Esophagus (tissue), 2 donors: ENCODE data around the gene AGBL1. TPM values are rescaled to one million over a fixed set of nuclear protein-coding genes. Genes with fewer than 3 reads are reported as not detected.

Experiments used
- H3K27ac ChIP-seq, 2 donors: one replicate each; pipeline ENCODE4 v1.5.1; 2013; ENCODE audit warnings: low read depth in 2 of 2, mild to moderate bottlenecking in 2 of 2, inconsistent platforms in 1 of 2, low read length in 1 of 2, moderate library complexity in 1 of 2
- H3K27me3 ChIP-seq, 2 donors: one replicate each; pipeline ENCODE4 v1.6.1; 2013; ENCODE audit warnings: low read length in 2 of 2, control low read depth in 1 of 2, mild to moderate bottlenecking in 1 of 2; ENCODE audit not compliant: insufficient read depth in 2 of 2, control insufficient read depth in 1 of 2
- H3K36me3 ChIP-seq, 2 donors: one replicate each; pipeline ENCODE4 v1.6.1; 2013; ENCODE audit warnings: low read length in 1 of 2; ENCODE audit not compliant: control insufficient read depth in 2 of 2, insufficient read depth in 2 of 2
- H3K4me1 ChIP-seq, 2 donors: one replicate each; pipeline ENCODE4 v1.6.1; 2013; ENCODE audit warnings: low read length in 1 of 2; ENCODE audit not compliant: control insufficient read depth in 2 of 2, insufficient read depth in 2 of 2
- H3K4me3 ChIP-seq, 2 donors: one replicate each; pipeline ENCODE4 v1.5.1; 2013; ENCODE audit warnings: low read length in 2 of 2, mild to moderate bottlenecking in 2 of 2, low read depth in 1 of 2, moderate library complexity in 1 of 2
- H3K9me3 ChIP-seq, 2 donors: one replicate each; pipeline ENCODE4 v1.6.1; 2013; ENCODE audit warnings: mild to moderate bottlenecking in 2 of 2, low read depth in 1 of 2, low read length in 1 of 2, moderate library complexity in 1 of 2; ENCODE audit not compliant: control insufficient read depth in 2 of 2, insufficient read depth in 1 of 2
- WGBS, 2 donors: extraction: QIAGEN DNeasy Blood & Tissue Kit; methylation state at CpG; one replicate each; pipeline ENCODE4 v1.1.7; 2013; 5-methylcytosine and 5-hydroxymethylcytosine counted together
- polyA plus RNA-seq, 2 donors: library from polyadenylated mRNA; stranded (reverse); fragments of 200-250 nt; gene quantifications; one replicate each; pipeline ENCODE4 v1.2.3, GENCODE V29; 2013
- donor health status: healthy with polysubstance abuse.
- donor health status: Bipolar disorder and iron deficiency.

Gene AGBL1
- polyA plus RNA-seq, 2 donors, result 0.01 TPM; not detected in 1

DNA sequence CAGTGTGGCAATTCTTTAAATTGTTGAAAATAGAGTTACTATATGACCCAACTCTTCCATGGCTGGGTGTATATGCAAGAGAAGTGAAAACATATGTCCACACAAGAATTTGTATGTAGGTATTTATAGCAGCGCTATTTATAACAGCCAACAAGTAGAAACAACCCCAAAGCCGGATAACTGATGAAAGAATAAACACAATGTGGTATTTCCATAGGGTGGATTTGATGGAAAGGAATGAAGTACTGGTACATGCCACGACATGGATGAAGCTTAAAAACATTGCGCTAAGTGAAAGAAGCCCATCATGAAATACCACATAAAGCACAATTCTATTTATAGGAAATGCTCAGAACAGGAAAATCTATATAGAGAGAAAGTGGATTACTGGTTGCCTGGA is 554.5 kb downstream of the AGBL1 start:
- no peaks in the 10 kb centered on the region for H3K27me3 ChIP-seq
- 69 to 74% methylated on average over 4 of the region's 4 CpGs for WGBS, 2 donors
- H3K9me3 ChIP-seq, result peaks cover 0 to 2% of the 10 kb centered on the region in 2 donors
- no peaks in the 10 kb centered on the region for H3K36me3 ChIP-seq
- no peak overlapping the region for H3K4me3 ChIP-seq
- H3K27ac ChIP-seq, result no peak overlapping the region
- no peaks in the 10 kb centered on the region for H3K4me1 ChIP-seq

GRCh38 chr15:86634992-86635638 is 555.4 kb downstream of the AGBL1 start:
- Histone ChIP-seq H3K27ac (no peak overlapping the region), H3K4me1 (no peaks in the 10 kb centered on the region), H3K4me3 (no peak overlapping the region), H3K27me3 (no peaks in the 10 kb centered on the region), H3K9me3 (peaks cover 0 to 2% of the 10 kb centered on the region in 2 donors), H3K36me3 (no peaks in the 10 kb centered on the region)
- 66 to 71% methylated on average over 2 of the region's 2 CpGs for WGBS, 2 donors

DNA sequence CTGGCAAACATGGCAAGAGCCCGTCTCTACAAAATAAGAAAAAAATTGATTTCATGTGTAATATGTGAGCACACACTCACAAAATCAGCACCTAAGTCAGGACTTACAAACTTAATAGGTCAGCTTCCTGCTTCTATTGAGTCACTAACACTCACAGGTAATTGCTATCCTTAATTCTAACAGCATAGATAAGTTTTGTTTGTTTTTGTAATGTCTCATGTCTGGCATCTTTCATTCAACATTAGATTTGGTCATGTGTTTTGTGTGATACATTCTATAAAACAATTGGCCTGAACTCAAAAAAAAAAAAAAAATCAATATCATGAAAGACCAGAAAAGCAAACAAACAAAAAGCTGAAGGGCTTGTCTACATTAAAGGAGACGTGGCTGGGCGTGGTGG is 564.7 kb downstream of the AGBL1 start:
- 60 to 63% methylated on average over 3 of the region's 3 CpGs for WGBS, 2 donors
- Histone ChIP-seq H3K9me3 (no peaks in the 10 kb centered on the region), H3K36me3 (no peaks in the 10 kb centered on the region), H3K4me3 (no peak overlapping the region), H3K27ac (peak overlapping the region in 1 of 2 donors; percentile 47), H3K27me3 (no peaks in the 10 kb centered on the region), H3K4me1 (no peaks in the 10 kb centered on the region)

- H3K4me1 ChIP-seq, result no peaks in the 10 kb centered on the region
- no peaks in the 10 kb centered on the region for H3K9me3 ChIP-seq
- H3K4me3 ChIP-seq, result peak overlapping the region in 1 of 2 donors; percentile 7
- H3K27ac ChIP-seq, result peak overlapping the region in 1 of 2 donors; percentile 41
- no peaks in the 10 kb centered on the region for H3K27me3 ChIP-seq
- no peaks in the 10 kb centered on the region for H3K36me3 ChIP-seq
- WGBS, 2 donors, result 36 to 44% methylated on average over 7 of the region's 7 CpGs
Observed at GRCh38 chr15:86645925-86646500, 566.3 kb downstream of the AGBL1 start.

DNA sequence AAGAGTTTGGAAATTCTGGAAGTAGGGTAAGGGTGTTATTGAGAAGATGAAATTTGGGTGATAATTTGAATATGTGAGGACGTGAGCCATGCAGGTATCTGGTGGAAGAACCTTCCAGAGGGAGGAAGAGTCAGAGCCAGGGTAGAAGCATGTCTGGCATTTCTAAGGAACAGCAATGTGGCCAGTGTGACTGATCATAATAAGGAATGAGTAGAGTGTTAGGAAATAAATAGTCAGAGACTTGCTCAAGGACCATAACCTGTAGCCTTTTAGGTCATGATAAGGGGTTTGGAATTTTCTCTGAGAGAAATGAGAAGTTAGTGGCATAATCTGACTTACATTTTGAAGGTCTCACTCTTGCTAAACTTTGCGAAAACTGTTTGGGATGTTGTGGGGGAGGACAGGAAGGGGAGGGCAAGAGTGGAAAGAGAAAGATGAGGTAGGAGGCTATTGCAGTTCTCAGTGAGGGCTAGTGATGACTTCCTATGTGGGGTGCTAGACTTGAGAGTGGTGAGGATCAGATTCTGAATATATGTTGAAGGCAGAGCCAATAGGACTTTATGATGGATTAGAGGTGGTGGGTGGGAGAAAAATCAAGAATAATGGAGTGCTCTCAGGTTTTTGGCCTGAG is 568.3 kb downstream of the AGBL1 start:
- Histone ChIP-seq H3K27me3 (no peaks in the 10 kb centered on the region), H3K36me3 (no peaks in the 10 kb centered on the region), H3K27ac (no peak overlapping the region), H3K4me1 (no peaks in the 10 kb centered on the region), H3K9me3 (no peaks in the 10 kb centered on the region), H3K4me3 (no peak overlapping the region)
- WGBS, 2 donors, result 81 to 92% methylated on average over 2 of the region's 2 CpGs

DNA sequence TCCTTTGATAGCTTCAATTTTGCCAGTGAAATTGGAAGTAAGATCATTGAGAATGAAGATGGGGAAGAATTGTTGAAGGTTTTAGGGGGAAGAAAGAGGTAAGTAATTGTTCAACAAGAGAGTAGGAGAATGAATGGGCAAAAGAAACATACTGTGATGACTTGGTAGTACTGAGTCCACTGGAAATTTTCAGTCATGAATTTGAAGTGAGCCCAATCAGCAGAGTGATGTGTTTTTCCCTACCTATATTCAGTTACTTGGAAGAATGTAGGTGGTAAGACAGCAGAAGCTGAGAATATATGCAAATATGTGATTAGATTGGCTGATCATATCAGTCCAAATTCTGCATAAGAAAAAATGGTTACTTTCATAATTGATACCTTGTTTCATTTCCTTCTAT is 569.6 kb downstream of the AGBL1 start:
- Histone ChIP-seq H3K36me3 (no peaks in the 10 kb centered on the region), H3K4me3 (no peak overlapping the region), H3K27ac (no peak overlapping the region), H3K27me3 (no peaks in the 10 kb centered on the region), H3K4me1 (no peaks in the 10 kb centered on the region), H3K9me3 (no peaks in the 10 kb centered on the region)

DNA sequence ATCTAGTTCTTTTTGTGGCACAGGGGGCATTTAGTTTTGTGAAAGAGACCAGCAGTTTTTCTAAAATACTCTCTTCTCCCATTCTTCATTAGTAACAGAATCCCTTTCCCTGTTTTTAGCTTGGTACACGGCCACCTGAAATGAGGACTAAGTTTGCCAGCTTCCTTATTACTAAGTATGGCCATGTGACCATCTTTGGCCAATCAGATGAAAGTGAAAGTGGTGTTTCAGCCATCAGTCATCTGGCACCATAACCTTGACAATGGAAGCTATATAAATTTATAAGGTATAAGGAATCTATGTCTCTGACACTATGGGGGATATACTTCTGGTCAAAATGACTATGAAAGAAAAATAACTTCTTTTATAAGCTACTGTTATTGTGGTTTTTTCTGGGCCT is 570.4 kb downstream of the AGBL1 start:
- Histone ChIP-seq H3K27me3 (no peaks in the 10 kb centered on the region), H3K4me3 (no peak overlapping the region), H3K27ac (no peak overlapping the region), H3K9me3 (no peaks in the 10 kb centered on the region), H3K36me3 (no peaks in the 10 kb centered on the region), H3K4me1 (no peaks in the 10 kb centered on the region)
- whole genome bisulfite sequencing, 2 donors, result 38 to 49% methylated on average over 1 of the region's 1 CpG

DNA sequence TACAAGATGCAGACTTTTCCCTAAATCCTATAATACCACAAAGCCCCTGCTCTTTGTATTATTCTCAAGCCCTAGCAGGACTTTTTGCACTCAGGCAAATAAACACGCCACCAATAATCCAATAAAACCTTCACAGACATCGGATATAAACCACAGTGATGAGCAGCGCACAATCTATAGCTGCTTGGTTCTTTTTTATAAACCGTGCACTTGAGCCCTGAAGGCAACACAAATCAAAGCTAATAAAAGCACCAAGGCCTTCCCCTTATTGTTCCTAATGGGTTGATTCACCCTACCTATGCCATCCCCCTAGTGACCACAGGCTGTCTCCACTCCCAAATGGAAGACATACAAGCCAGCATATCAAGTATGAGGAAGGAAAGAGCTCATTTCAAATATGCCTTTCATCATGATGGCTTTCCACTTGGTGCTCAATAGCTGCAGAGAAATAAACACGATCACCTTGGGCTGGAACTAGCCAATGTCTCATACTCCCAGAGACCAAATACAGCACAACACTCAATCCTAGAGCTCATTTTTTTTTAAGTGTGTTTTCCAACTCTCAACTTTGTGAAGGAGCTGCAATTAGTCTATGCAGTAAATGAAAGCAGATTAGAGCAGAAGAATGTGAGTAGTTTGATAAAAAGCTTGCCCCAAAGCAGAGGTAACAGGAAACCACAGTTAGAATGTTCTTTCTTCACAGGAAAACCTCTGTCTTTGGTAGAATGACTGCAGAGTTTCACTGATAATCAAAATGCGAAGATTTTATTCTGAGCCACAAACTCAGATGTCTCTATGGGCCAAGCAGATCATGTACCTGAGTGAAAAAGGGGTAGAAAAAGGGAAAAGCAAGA is 573.9 kb downstream of the AGBL1 start:
- H3K36me3 ChIP-seq, result no peaks in the 10 kb centered on the region
- H3K4me1 ChIP-seq, result no peaks in the 10 kb centered on the region
- no peaks in the 10 kb centered on the region for H3K9me3 ChIP-seq
- no peak overlapping the region for H3K4me3 ChIP-seq
- WGBS, 2 donors, result 75% methylated on average over 6 of the region's 6 CpGs
- H3K27ac ChIP-seq, result no peak overlapping the region
- no peaks in the 10 kb centered on the region for H3K27me3 ChIP-seq

DNA sequence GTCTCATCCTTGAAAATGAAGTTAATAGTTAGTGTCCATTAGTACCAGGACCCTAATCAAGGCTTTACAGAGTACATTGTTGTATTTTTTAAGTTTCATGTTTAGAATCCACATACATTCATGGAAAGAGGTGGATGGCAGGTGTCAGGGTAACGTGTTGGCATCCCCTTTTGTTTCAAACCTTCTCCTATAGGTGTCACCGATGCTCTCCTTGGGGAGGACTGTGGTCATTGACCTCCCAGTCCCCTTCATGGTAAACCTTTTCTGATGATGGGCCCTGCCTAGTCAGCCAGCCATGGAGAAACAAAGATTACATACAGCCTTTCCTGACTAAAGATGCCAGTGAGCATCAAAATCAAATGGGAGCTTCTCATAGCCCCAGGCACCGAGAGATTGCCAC is 574.8 kb downstream of the AGBL1 start:
- H3K27me3 ChIP-seq, result no peaks in the 10 kb centered on the region
- H3K27ac ChIP-seq, result no peak overlapping the region
- WGBS, 2 donors, result 72 to 76% methylated on average over 3 of the region's 3 CpGs
- no peak overlapping the region for H3K4me3 ChIP-seq
- no peaks in the 10 kb centered on the region for H3K9me3 ChIP-seq
- no peaks in the 10 kb centered on the region for H3K4me1 ChIP-seq
- no peaks in the 10 kb centered on the region for H3K36me3 ChIP-seq
